NCI-H2107 treated with DMSO at 0.1 percent for 48 hours (cell line): ENCODE results near the gene GDNF.

Experiments
- DNase-seq: peaks from one replicate; lab custom pipeline; 2025; ENCODE audit not compliant: unreplicated experiment; lab: John Stamatoyannopoulos, UW

The GDNF gene

GRCh38 chr5:37847978-37848425, 8.2 kb upstream of the GDNF start:
- DNase-seq, result peak; percentile 99

- DNase-seq, result no peak
These were observed 7.0 kb upstream of the GDNF start for GRCh38 chr5:37846786-37847310.

GRCh38 chr5:37844009-37844408, 4.2 kb upstream of the GDNF start:
- no peak for DNase-seq

- DNase-seq, result no peak
These were observed 2.2 kb upstream of the GDNF start for GRCh38 chr5:37842048-37842447.

- no peak for DNase-seq
These were observed 1.4 kb upstream of the GDNF start for GRCh38 chr5:37841203-37841602.

- DNase-seq, result no peak
These were observed 503 bp upstream of the GDNF start for GRCh38 chr5:37840053-37841034.

GRCh38 chr5:37838933-37839341, 904 bp downstream of the GDNF start:
- DNase-seq, result no peak

- DNase-seq, result no peak
These were observed 1.5 kb downstream of the GDNF start for GRCh38 chr5:37838152-37838932.

- DNase-seq, result peak; percentile 31
These were observed 2.3 kb downstream of the GDNF start for GRCh38 chr5:37837414-37838032.

- no peak for DNase-seq
These were observed 3.0 kb downstream of the GDNF start for GRCh38 chr5:37836592-37837413.

- DNase-seq, result no peak
These were observed 3.6 kb downstream of the GDNF start for GRCh38 chr5:37836235-37836591.

GRCh38 chr5:37835380-37835973, 4.4 kb downstream of the GDNF start:
- no peak for DNase-seq

- no peak for DNase-seq
These were observed 5.1 kb downstream of the GDNF start for GRCh38 chr5:37834542-37835379.

GRCh38 chr5:37833990-37834389, 5.9 kb downstream of the GDNF start:
- no peak for DNase-seq

GRCh38 chr5:37831821-37832534, 7.9 kb downstream of the GDNF start:
- no peak for DNase-seq

- no peak for DNase-seq
These were observed 9.5 kb downstream of the GDNF start for GRCh38 chr5:37830348-37830747.

GRCh38 chr5:37825334-37825915, 14.4 kb downstream of the GDNF start:
- peak; percentile 99 for DNase-seq
